Measurements from ENCODE around the gene ATP11C.
"Not testable (repeated sequence)": the region's sequence is repeated elsewhere in the genome, so short reads cannot be mapped to it uniquely, and the experiment has no call there.

ATP11C gene

DNA sequence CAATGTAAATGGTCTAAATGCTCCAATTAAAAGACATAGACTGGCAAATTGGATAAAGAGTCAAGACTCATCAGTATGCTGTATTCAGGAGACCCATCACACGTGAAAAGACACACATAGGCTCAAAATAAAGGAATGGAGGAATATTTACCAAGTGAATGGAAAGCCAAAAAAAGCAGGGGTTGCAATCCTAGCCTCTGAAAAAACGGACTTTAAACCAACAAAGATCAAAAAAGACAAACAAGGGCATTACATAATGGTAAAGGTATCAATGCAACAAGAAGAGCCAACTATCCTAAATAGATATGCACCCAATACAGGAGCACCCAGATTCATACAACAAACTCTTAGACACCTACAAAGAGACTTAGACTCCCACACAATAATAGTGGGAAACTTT, 28.2 kb upstream of the ATP11C start:
- not testable (repeated sequence) for H3K27me3 ChIP-seq (ENCODE audit: control insufficient read depth in 1 of 2, insufficient read depth in 2 of 2, low read length in 2 of 2); H3K36me3 ChIP-seq (ENCODE audit: control insufficient read depth in 1 of 2, insufficient read depth in 2 of 2, low read length in 2 of 2); H3K9me3 ChIP-seq (ENCODE audit: control insufficient read depth in 1 of 2, low read length in 2 of 2); H3K4me3 ChIP-seq (ENCODE audit: low read depth in 1 of 2, low read length in 2 of 2); H3K9ac ChIP-seq (ENCODE audit: low read depth in 1 of 2, low read length in 2 of 2); H3K4me1 ChIP-seq (ENCODE audit: control insufficient read depth in 1 of 2, insufficient read depth in 2 of 2, low read length in 2 of 2); H3K27ac ChIP-seq (ENCODE audit: low read depth, low read length)

DNA sequence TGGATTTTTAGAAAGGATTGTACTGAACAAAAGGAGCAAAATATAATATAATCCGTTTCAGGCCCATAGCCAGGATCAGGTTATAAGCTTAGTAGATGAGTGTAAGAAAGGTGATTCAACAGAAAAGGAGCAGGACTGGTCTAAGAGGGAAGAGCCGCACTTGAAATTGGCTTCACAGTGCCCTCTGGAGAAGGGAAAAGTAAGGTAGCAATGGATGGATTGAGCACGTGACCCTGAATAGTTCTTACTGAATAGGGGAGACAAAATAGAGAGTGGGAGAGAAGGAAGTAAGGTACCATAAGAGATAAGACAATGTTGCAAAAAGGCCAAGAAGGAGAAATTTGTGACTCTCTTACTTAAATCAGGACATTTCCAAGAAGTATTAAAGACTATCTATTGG, 16.9 kb upstream of the ATP11C start:
- H3K27me3 ChIP-seq (ENCODE audit: control insufficient read depth in 1 of 2, insufficient read depth in 2 of 2, low read length in 2 of 2): no peaks in the 10 kb centered on the region
- H3K4me3 ChIP-seq (ENCODE audit: low read depth in 1 of 2, low read length in 2 of 2): no peak overlapping the region
- no peaks in the 10 kb centered on the region for H3K4me1 ChIP-seq (ENCODE audit: control insufficient read depth in 1 of 2, insufficient read depth in 2 of 2, low read length in 2 of 2)
- H3K9me3 ChIP-seq (ENCODE audit: control insufficient read depth in 1 of 2, low read length in 2 of 2): no peaks in the 10 kb centered on the region
- H3K27ac ChIP-seq (ENCODE audit: low read depth, low read length): no peak overlapping the region
- no peaks in the 10 kb centered on the region for H3K36me3 ChIP-seq (ENCODE audit: control insufficient read depth in 1 of 2, insufficient read depth in 2 of 2, low read length in 2 of 2)
- no peak overlapping the region for H3K9ac ChIP-seq (ENCODE audit: low read depth in 1 of 2, low read length in 2 of 2)

DNA sequence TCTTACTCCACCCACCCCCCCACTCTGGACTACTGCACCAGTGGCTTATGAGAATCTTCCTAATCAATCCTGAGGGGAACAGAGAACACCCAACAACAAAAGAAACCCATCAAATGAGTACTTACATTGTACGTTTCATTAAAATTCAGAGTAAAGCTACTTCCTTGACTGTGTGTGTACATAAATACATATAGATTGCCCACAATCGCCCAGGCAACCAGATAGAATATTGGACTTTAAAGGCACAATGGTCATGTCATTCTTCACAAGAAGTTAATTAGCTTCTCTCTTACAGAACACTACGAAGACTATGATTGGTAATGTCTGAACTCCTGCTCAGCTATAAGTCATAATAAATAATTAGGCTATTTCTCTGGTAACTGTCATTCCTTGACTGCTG, 12.2 kb upstream of the ATP11C start:
- Histone ChIP-seq H3K9me3 (ENCODE audit: control insufficient read depth in 1 of 2, low read length in 2 of 2) (no peaks in the 10 kb centered on the region), H3K27ac (ENCODE audit: low read depth, low read length) (no peak overlapping the region)

DNA sequence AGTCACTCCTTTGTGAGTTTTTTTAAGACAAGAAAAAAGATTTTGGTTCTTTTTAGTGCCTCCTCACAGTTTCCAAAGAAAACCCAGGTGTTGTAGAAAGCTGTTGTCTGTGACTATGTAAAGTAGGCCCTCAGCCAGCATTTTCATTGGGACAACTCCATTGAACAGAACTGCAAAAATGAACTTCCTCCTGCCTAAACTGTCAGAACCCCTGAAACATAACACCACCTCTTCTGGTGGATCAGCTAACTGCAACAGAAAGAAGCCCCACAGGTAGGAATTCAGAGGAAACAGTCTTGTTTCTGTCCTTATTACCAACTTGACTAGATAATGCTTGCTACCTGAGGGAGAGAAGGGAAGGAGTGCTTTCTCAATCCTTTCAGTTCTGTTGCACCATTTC, 3.4 kb upstream of the ATP11C start:
- Histone ChIP-seq H3K9ac (ENCODE audit: low read depth in 1 of 2, low read length in 2 of 2) (no peak overlapping the region), H3K4me3 (ENCODE audit: low read depth in 1 of 2, low read length in 2 of 2) (no peak overlapping the region), H3K4me1 (ENCODE audit: control insufficient read depth in 1 of 2, insufficient read depth in 2 of 2, low read length in 2 of 2) (no peaks in the 10 kb centered on the region), H3K36me3 (ENCODE audit: control insufficient read depth in 1 of 2, insufficient read depth in 2 of 2, low read length in 2 of 2) (no peaks in the 10 kb centered on the region), H3K27me3 (ENCODE audit: control insufficient read depth in 1 of 2, insufficient read depth in 2 of 2, low read length in 2 of 2) (no peaks in the 10 kb centered on the region), H3K9me3 (ENCODE audit: control insufficient read depth in 1 of 2, low read length in 2 of 2) (no peaks in the 10 kb centered on the region), H3K27ac (ENCODE audit: low read depth, low read length) (no peak overlapping the region)

More for the DNA sequence above, 12.2 kb upstream of the ATP11C start:
- H3K36me3 ChIP-seq (ENCODE audit: control insufficient read depth in 1 of 2, insufficient read depth in 2 of 2, low read length in 2 of 2): no peaks in the 10 kb centered on the region
- no peak overlapping the region for H3K4me3 ChIP-seq (ENCODE audit: low read depth in 1 of 2, low read length in 2 of 2)
- H3K4me1 ChIP-seq (ENCODE audit: control insufficient read depth in 1 of 2, insufficient read depth in 2 of 2, low read length in 2 of 2): no peaks in the 10 kb centered on the region
- H3K27me3 ChIP-seq (ENCODE audit: control insufficient read depth in 1 of 2, insufficient read depth in 2 of 2, low read length in 2 of 2): no peaks in the 10 kb centered on the region
- no peak overlapping the region for H3K9ac ChIP-seq (ENCODE audit: low read depth in 1 of 2, low read length in 2 of 2)

DNA sequence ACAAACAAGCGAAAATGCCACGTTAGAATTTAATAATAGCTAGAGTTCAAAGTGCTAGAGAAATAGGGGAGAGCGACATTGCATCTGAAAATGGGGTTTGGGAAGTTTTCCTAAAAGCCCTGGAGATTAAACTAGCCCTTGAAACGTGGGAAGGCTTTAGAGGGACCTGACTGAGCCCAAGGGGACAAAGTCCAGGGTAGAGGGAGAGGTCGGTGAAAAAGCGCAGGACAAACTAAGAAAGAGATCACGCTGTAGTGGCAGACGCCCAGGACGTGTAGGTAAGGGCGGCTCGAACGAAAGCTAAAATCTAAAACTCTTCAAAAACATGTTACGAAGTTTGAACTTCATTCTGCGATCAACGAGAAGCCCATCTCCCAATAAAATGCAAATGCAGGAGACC, 1.1 kb upstream of the ATP11C start:
- Histone ChIP-seq H3K27me3 (ENCODE audit: control insufficient read depth in 1 of 2, insufficient read depth in 2 of 2, low read length in 2 of 2) (no peaks in the 10 kb centered on the region), H3K4me3 (ENCODE audit: low read depth in 1 of 2, low read length in 2 of 2) (peak overlapping the region; percentile 71), H3K27ac (ENCODE audit: low read depth, low read length) (peak overlapping the region; percentile 66), H3K36me3 (ENCODE audit: control insufficient read depth in 1 of 2, insufficient read depth in 2 of 2, low read length in 2 of 2) (no peaks in the 10 kb centered on the region), H3K9me3 (ENCODE audit: control insufficient read depth in 1 of 2, low read length in 2 of 2) (no peaks in the 10 kb centered on the region), H3K4me1 (ENCODE audit: control insufficient read depth in 1 of 2, insufficient read depth in 2 of 2, low read length in 2 of 2) (peaks cover 0 to 16% of the 10 kb centered on the region in 2 donors), H3K9ac (ENCODE audit: low read depth in 1 of 2, low read length in 2 of 2) (peak overlapping the region; percentile 54 to 70)

DNA sequence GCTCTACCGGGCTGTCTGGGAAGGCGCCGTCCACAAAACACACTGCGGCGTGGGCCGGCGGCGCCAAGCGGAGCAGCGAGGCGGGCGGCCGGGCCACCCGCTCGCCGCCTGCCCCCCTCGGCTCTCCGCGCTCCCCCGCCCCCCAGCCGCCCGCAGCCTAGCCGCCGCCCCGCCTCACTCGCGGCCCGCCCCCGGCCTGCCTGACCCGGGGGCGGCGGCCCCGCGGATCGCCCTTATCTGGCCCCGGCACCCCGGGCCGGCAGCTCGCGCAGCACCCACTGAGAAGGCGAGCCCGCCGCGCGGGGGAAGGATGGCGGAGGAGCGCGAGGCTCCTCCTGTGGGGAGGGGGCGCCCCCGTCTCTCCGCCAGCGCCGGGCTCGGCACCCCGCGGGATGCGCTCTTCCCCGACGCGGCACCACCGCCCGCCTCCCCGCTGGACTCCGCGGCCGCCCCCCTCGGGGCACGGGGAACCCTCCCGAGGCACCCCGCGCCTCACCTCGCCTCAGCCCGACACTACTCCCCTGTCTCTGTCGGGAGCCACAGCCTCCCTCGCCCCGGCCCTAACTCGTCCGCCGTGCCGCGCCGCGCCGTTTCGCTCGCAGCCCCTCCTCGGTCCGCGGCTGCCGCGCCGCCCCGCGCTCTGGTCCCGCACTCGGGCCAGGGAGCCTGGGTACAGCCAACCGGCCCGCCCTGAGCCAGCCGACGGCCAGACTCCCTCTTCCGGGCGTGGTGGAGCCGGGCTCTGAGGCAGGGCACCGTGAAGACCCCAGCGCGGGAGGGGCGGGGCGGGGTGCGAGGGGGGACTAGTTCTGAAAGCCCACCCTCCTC, 566 bp downstream of the ATP11C start:
- no peaks in the 10 kb centered on the region for H3K36me3 ChIP-seq (ENCODE audit: control insufficient read depth in 1 of 2, insufficient read depth in 2 of 2, low read length in 2 of 2)
- H3K4me3 ChIP-seq (ENCODE audit: low read depth in 1 of 2, low read length in 2 of 2): peak overlapping the region; percentile 72 to 74
- peak overlapping the region; percentile 69 to 71 for H3K9ac ChIP-seq (ENCODE audit: low read depth in 1 of 2, low read length in 2 of 2)
- peak overlapping the region; percentile 96 for H3K27ac ChIP-seq (ENCODE audit: low read depth, low read length)
- no peaks in the 10 kb centered on the region for H3K27me3 ChIP-seq (ENCODE audit: control insufficient read depth in 1 of 2, insufficient read depth in 2 of 2, low read length in 2 of 2)
- H3K4me1 ChIP-seq (ENCODE audit: control insufficient read depth in 1 of 2, insufficient read depth in 2 of 2, low read length in 2 of 2): peaks cover 0 to 16% of the 10 kb centered on the region in 2 donors
- H3K9me3 ChIP-seq (ENCODE audit: control insufficient read depth in 1 of 2, low read length in 2 of 2): no peaks in the 10 kb centered on the region

DNA sequence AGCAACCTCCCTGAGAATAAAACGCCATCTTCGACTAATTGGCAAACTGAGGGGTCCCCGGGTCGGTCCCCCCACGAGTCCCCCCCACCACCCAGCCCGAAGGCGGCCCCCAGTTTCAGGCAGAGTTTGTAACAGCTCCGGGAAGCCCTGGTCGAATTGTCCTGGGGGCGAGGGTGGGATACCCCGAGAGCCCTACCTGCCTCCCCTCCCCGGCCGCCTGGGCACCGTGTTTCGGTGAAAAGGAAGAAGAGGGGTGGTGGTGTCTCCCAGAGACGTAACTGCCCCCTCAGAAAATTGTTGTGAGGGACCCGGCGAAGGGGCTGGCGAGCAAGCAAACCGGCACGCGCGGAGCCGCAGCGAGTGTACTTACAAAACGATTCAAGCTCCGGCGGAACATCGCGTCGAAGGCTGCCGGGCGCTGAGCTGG, 1.2 kb downstream of the ATP11C start:
- Histone ChIP-seq H3K4me1 (ENCODE audit: control insufficient read depth in 1 of 2, insufficient read depth in 2 of 2, low read length in 2 of 2) (peaks cover under 1 to 16% of the 10 kb centered on the region in 2 donors), H3K36me3 (ENCODE audit: control insufficient read depth in 1 of 2, insufficient read depth in 2 of 2, low read length in 2 of 2) (no peaks in the 10 kb centered on the region), H3K9me3 (ENCODE audit: control insufficient read depth in 1 of 2, low read length in 2 of 2) (no peaks in the 10 kb centered on the region), H3K4me3 (ENCODE audit: low read depth in 1 of 2, low read length in 2 of 2) (peak overlapping the region; percentile 72 to 74), H3K27me3 (ENCODE audit: control insufficient read depth in 1 of 2, insufficient read depth in 2 of 2, low read length in 2 of 2) (no peaks in the 10 kb centered on the region), H3K27ac (ENCODE audit: low read depth, low read length) (peak overlapping the region; percentile 10), H3K9ac (ENCODE audit: low read depth in 1 of 2, low read length in 2 of 2) (peak overlapping the region; percentile 48 to 61)

DNA sequence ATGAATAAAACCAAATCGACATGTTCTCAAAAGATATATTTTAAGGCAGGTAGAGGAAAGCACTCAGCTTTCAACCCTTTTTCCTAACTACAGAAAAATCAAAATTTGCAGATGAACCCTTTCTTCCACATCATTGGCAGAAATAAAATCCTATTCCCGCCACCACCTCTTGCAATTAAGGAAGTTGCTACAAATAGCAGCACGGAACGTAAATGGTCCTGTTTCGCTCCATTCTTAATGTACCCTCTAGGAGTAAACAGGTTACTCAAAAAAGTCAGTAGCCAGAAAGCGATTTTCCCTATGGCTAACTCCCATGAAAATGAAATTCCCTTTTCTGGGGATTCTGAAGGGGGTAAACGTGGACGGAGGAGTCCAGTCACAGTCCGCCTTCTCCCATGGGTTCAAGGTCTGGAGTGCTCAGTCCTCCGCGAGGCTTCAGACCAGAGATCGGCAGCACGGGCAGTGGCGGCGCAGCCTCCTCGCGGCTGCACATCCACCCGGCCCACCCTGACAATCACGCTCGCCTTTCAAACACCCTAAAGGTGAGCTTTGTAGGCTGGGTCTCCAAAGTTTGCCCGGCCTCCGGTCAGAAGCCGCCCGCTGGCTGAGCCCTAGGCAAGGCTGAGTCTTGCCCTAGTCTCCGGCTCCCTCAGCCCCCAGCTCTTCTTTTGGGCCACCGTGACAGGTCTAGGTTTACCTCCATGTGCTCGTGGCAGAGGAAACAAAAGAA, 1.8 kb downstream of the ATP11C start:
- peaks cover 4 to 16% of the 10 kb centered on the region in 2 donors for H3K4me1 ChIP-seq (ENCODE audit: control insufficient read depth in 1 of 2, insufficient read depth in 2 of 2, low read length in 2 of 2)
- peak overlapping the region in 1 of 2 donors; percentile 61 for H3K9ac ChIP-seq (ENCODE audit: low read depth in 1 of 2, low read length in 2 of 2)
- H3K4me3 ChIP-seq (ENCODE audit: low read depth in 1 of 2, low read length in 2 of 2): peak overlapping the region; percentile 72 to 74
- H3K36me3 ChIP-seq (ENCODE audit: control insufficient read depth in 1 of 2, insufficient read depth in 2 of 2, low read length in 2 of 2): no peaks in the 10 kb centered on the region
- no peak overlapping the region for H3K27ac ChIP-seq (ENCODE audit: low read depth, low read length)
- no peaks in the 10 kb centered on the region for H3K27me3 ChIP-seq (ENCODE audit: control insufficient read depth in 1 of 2, insufficient read depth in 2 of 2, low read length in 2 of 2)
- H3K9me3 ChIP-seq (ENCODE audit: control insufficient read depth in 1 of 2, low read length in 2 of 2): no peaks in the 10 kb centered on the region

DNA sequence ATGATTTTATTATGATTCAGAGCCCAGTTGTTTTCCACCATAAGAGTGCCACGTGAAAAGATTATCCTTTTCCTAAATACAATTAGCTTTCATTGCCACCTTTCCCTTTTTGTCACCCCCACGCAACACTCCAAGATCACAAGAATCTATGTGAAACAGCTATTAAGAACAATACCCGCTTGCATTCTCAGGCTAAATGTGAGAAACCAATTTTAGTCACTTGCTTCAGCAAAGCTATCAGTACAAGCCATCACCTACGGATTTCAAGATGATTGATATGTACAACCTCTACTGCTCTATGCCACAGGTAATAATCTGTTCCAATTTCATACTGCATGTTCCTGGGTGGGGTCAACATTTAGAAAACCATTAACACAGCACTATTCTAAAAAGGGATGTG, 2.5 kb downstream of the ATP11C start:
- Histone ChIP-seq H3K27ac (ENCODE audit: low read depth, low read length) (no peak overlapping the region), H3K4me3 (ENCODE audit: low read depth in 1 of 2, low read length in 2 of 2) (peak overlapping the region; percentile 29 to 74), H3K36me3 (ENCODE audit: control insufficient read depth in 1 of 2, insufficient read depth in 2 of 2, low read length in 2 of 2) (no peaks in the 10 kb centered on the region), H3K9ac (ENCODE audit: low read depth in 1 of 2, low read length in 2 of 2) (no peak overlapping the region), H3K9me3 (ENCODE audit: control insufficient read depth in 1 of 2, low read length in 2 of 2) (no peaks in the 10 kb centered on the region), H3K27me3 (ENCODE audit: control insufficient read depth in 1 of 2, insufficient read depth in 2 of 2, low read length in 2 of 2) (no peaks in the 10 kb centered on the region), H3K4me1 (ENCODE audit: control insufficient read depth in 1 of 2, insufficient read depth in 2 of 2, low read length in 2 of 2) (peaks cover 4 to 16% of the 10 kb centered on the region in 2 donors)

DNA sequence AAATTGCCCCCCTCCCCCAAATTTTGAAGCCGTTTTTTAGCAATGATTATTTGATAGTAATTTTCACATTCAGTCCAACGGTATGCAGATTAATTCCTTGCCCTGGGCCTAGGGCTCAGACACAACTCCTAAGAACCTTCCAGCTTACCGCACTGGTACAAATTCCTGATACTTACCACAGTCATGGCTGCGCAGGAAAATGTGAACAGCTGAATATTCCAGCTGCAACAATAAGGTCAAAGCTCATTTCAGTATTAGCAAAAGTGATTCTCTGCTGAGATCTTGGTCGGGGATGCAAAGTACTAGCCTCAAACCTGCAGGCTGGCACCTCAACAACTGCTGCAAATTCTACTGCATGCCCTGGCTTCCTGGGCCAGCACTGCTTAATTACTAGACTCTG, 3.0 kb downstream of the ATP11C start:
- H3K9ac ChIP-seq (ENCODE audit: low read depth in 1 of 2, low read length in 2 of 2): no peak overlapping the region
- H3K27ac ChIP-seq (ENCODE audit: low read depth, low read length): no peak overlapping the region
- H3K4me3 ChIP-seq (ENCODE audit: low read depth in 1 of 2, low read length in 2 of 2): no peak overlapping the region
- no peaks in the 10 kb centered on the region for H3K36me3 ChIP-seq (ENCODE audit: control insufficient read depth in 1 of 2, insufficient read depth in 2 of 2, low read length in 2 of 2)
- H3K4me1 ChIP-seq (ENCODE audit: control insufficient read depth in 1 of 2, insufficient read depth in 2 of 2, low read length in 2 of 2): peaks cover 4 to 16% of the 10 kb centered on the region in 2 donors
- no peaks in the 10 kb centered on the region for H3K9me3 ChIP-seq (ENCODE audit: control insufficient read depth in 1 of 2, low read length in 2 of 2)
- no peaks in the 10 kb centered on the region for H3K27me3 ChIP-seq (ENCODE audit: control insufficient read depth in 1 of 2, insufficient read depth in 2 of 2, low read length in 2 of 2)

Data from duodenal mucosa (tissue), 2 donors.